Thyroid gland (tissue), 4 donors: Measurements from ENCODE around the gene XPNPEP1. TPM values are rescaled to one million over a fixed set of nuclear protein-coding genes. Genes with fewer than 3 reads are reported as not detected.

Experiments used
- small RNA-seq: library from RNA; depleted of rRNA; stranded (forward); fragments of <200 nt; gene quantifications from one replicate; pipeline ENCODE3, GENCODE V24; 2016
- total RNA-seq, 4 donors: library from RNA; depleted of rRNA; stranded (reverse); fragments of >200 nt; gene quantifications; one replicate each; pipeline ENCODE4 v1.2.3, GENCODE V29; 2016

XPNPEP1 gene
- total RNA-seq, 4 donors from 2014 or later: 72.7 to 89.0 (median 84.0) TPM

Small RNA genes lying within 50 kb of the gene (small RNA-seq; reads per million reads assigned to genes)
- not detected for gene RNU4-5P

Other genes starting within 250 kb of the XPNPEP1 start
- 100 to 1,000 TPM; 257 to 644 (median 358) TPM for gene ADD3, start 84.5 kb upstream of the XPNPEP1 start, total RNA-seq